Mesothelial cell of epicardium (in vitro differentiated cells): ENCODE data around the gene MAPKAPK2. TPM values are rescaled to one million over a fixed set of nuclear protein-coding genes. Genes with fewer than 3 reads are reported as not detected.

ENCODE experiments used
- DNase-seq, 2 experiments: peaks; one replicate each; pipeline ENCODE4 v3.0.0; 2021; ENCODE audit warnings: low spot score in 2 of 2; ENCODE audit not compliant: unreplicated experiment in 2 of 2
- H3K27ac Mint-ChIP-seq: 2 replicates; pipeline ENCODE4 v1.8.0; 2021; ENCODE audit warnings: mixed read lengths
- H3K27me3 Mint-ChIP-seq: 2 replicates; pipeline ENCODE4 v1.8.0; 2021; ENCODE audit warnings: low read depth, mixed read lengths
- H3K36me3 Mint-ChIP-seq: 2 replicates; pipeline ENCODE4 v1.8.0; 2021; ENCODE audit warnings: mixed read lengths
- H3K4me1 Mint-ChIP-seq: 2 replicates; pipeline ENCODE4 v1.8.0; 2021; ENCODE audit warnings: mixed read lengths
- H3K4me3 Mint-ChIP-seq: 2 replicates; pipeline ENCODE4 v1.8.0; 2021; ENCODE audit warnings: mild to moderate bottlenecking, moderate library complexity, mixed read lengths
- H3K9me3 Mint-ChIP-seq: 2 replicates; pipeline ENCODE4 v1.8.0; 2021; ENCODE audit warnings: mixed read lengths
- total RNA-seq: library from RNA; stranded (reverse); gene quantifications from 3 replicates; pipeline ENCODE4 v1.2.1, GENCODE V29; 2021
- TF ChIP-seq, protein P1 (sequence below): fragments of 200-600 bp; sonication (generic); IDR thresholded peaks from one replicate; pipeline ENCODE4 v1.5.0; 2021; ENCODE audit warnings: antibody characterized with exemption; ENCODE audit not compliant: unreplicated experiment

MAPKAPK2 gene
- total RNA-seq, 1 donor from 2014 or later: 60.2 TPM

DNA sequence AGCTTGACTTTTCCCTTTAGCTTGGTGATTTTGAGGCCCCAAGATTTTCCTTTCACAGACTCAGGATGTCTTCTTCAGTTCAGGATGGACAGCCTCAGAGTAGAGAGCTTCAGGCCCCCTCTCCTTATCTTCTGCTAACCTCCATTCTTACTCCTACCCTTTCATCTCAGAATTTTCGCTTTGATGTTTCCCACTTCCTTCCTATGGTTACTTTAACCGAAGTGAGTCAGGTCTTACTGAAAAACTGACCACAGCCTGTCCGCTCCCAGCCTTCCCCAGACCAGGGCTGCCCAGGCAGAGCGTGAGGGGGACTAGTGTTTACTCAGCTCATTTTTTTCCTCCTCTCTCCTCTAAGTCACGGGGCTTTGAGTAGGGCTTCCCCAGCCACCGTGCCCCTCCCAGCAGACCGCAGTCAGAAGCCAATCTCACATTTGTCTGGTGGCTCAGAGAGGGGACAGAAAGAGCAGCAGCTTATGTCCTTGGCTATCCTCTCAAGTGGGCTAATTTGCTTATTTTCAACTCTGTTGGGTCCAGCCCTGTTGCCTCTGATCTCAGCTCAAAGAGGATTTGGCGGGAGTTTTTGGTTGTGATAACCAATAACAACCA, 81.6 kb downstream of the MAPKAPK2 start:
- TF ChIP-seq, protein P1, sequence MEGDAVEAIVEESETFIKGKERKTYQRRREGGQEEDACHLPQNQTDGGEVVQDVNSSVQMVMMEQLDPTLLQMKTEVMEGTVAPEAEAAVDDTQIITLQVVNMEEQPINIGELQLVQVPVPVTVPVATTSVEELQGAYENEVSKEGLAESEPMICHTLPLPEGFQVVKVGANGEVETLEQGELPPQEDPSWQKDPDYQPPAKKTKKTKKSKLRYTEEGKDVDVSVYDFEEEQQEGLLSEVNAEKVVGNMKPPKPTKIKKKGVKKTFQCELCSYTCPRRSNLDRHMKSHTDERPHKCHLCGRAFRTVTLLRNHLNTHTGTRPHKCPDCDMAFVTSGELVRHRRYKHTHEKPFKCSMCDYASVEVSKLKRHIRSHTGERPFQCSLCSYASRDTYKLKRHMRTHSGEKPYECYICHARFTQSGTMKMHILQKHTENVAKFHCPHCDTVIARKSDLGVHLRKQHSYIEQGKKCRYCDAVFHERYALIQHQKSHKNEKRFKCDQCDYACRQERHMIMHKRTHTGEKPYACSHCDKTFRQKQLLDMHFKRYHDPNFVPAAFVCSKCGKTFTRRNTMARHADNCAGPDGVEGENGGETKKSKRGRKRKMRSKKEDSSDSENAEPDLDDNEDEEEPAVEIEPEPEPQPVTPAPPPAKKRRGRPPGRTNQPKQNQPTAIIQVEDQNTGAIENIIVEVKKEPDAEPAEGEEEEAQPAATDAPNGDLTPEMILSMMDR: no peak
- Mint-ChIP-seq H3K27ac (no peak overlapping the region), H3K4me1 (peaks cover 18% of the 10 kb centered on the region), H3K36me3 (no peaks in the 10 kb centered on the region), H3K27me3 (peaks cover 9% of the 10 kb centered on the region), H3K9me3 (peaks cover 10% of the 10 kb centered on the region), H3K4me3 (no peak overlapping the region)
- DNase-seq: no peak

DNA sequence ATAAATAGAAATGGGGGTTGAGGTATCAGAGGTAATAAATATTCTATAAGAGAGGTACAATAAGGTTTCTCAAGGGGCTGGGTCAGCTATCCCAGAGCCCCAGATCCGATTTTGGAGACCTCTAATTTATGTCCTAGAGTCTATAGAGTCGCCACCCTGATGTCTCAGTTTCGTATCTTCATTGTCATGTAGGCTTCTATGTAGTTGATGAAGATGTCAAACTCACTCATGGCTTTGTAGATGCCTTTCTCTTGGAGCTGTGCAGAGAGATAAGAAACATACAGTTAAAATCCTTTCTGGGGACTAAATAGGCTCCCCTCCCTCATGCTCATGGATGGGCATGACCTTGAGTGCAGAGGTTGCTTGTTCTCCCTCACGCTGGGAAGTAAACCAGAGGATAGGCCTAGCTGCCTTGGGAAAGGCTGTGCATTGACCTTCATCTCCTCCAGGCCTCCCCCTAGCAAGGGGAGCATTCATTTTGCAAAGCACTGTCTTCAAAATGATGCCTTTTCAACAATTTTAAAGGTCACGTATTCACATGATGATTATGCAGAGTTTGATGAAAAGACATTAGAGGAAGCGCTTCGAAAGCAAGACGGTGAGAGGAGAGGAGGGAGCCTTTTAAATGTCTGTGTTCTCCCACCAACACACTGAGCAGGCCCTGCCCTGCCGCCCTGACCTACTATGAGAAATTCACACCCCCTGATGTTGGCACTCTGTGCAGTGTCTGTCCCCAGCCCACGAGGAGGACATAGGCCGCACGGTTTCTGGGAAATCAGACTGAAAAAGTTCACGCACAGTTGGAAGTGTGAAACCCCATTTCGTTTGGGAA, 84.0 kb downstream of the MAPKAPK2 start:
- Mint-ChIP-seq H3K9me3 (peaks cover 5% of the 10 kb centered on the region), H3K36me3 (no peaks in the 10 kb centered on the region), H3K4me3 (no peak overlapping the region), H3K27ac (no peak overlapping the region), H3K27me3 (peaks cover 21% of the 10 kb centered on the region), H3K4me1 (peaks cover 21% of the 10 kb centered on the region)
- DNase-seq: no peak
- TF ChIP-seq, protein P1: no peak

DNA sequence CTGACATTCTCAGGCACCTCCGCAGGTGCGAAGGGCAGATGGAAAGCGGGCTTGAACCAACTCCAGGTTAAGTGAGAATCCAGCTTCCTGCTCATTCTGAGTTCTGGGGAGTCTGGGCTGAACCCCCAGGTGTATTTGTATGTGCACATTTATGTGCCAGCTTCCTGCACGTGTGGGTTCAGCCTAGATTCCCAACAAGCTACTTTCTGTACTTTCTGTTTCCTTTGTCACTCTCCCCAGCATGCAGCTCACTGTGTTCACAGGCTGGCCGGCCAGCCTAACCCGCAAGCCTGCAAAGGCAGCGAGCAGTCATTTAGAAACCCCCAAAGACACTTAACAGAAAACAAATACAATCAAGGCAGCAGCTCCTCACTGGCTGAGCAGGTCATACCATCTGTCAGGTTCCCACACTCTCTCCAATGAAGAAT, 84.6 kb downstream of the MAPKAPK2 start:
- Mint-ChIP-seq H3K4me1 (peaks cover 21% of the 10 kb centered on the region), H3K27ac (no peak overlapping the region), H3K27me3 (peaks cover 24% of the 10 kb centered on the region), H3K36me3 (no peaks in the 10 kb centered on the region), H3K4me3 (no peak overlapping the region), H3K9me3 (no peaks in the 10 kb centered on the region)
- no peak for DNase-seq
- TF ChIP-seq, protein P1: no peak

DNA sequence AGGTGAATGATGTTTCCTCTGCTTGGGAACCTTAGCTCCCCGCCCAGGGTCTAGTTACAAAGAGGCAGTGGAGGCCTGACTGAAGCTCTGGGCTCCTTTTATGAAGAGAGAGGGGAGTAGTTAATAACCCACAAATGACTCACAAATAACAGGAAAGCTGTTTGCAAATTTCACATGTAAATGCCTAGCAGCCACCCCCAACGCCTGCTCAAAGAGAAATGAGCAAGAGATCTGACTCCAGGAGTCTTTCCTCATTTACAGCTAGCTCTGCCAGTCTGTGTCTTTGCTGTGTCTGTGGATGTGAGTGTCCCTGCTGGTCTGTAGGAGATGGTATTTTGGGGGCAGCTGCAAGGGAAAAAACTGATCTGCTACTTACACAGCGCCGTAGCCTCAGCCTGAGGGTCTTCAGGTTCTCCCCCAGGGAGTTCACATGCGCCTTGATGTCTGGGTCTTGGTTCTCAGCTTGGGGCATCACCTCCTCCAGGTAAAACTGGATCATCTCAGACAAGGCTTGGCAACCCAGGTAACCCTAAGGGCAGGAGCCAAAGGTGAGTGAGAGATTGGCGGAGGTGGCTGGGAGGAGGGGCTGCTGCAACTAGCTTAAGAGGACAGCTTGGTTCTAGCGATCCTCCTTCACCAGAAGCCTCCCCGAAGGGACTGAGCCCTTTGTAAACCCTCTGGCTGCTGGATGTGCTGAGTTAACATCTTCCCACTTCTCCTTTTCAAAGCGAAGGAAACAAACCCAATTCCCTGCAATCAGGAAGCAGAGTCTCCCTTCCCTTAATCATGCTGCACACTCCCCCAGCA, 86.0 kb downstream of the MAPKAPK2 start, which contains the start of gene IL19:
TSS of gene IL19 (plus strand) at position 243 of the 807 bp plus-strand sequence. CDS start 65,890 bp downstream, outside the sequence.
- Mint-ChIP-seq H3K27ac (no peak within 1 kb of the TSS), H3K4me3 (no peak within 1 kb of the TSS), H3K27me3 (peaks cover 29% of the 10 kb centered on the region), H3K4me1 (peaks cover 21% of the 10 kb centered on the region), H3K9me3 (no peaks in the 10 kb centered on the region), H3K36me3 (no peaks in the 10 kb centered on the region)
- TF ChIP-seq, protein P1: no peak
- no peak for DNase-seq

DNA sequence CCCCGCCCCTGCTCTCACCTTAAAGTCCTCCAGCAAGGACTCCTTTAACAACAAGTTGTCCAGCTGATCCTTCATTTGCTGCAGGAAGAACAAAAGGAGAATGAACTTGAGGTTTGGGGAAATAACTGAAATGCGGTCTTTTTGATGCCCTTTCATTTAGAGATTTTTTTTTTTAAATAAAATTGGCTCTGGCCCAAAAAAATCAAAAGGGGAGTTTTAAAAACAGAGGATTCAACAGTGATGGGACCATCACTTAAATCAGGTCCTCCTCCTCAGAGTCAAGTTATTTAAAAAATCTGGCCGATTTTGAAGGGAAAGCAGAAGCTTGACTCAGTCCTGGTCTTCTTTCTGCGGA, 86.6 kb downstream of the MAPKAPK2 start:
- Mint-ChIP-seq H3K9me3 (no peaks in the 10 kb centered on the region), H3K27ac (no peak overlapping the region), H3K36me3 (no peaks in the 10 kb centered on the region), H3K4me1 (peaks cover 20% of the 10 kb centered on the region), H3K4me3 (no peak overlapping the region), H3K27me3 (peaks cover 28% of the 10 kb centered on the region)
- DNase-seq: no peak
- TF ChIP-seq, protein P1: no peak
